HG02943 (cell line): Measurements from ENCODE around the gene TIMM50.
"Not testable (repeated sequence)": the region's sequence is repeated elsewhere in the genome, so short reads cannot be mapped to it uniquely, and the experiment has no call there.

Experiments used
- ATAC-seq: cut with Tn5 transposase; IDR thresholded peaks from one replicate; pipeline ENCODE4 v1.9.1; 2021; ENCODE audit warnings: mild to moderate bottlenecking, low read depth, moderate library complexity; ENCODE audit not compliant: unreplicated experiment

Gene TIMM50

DNA sequence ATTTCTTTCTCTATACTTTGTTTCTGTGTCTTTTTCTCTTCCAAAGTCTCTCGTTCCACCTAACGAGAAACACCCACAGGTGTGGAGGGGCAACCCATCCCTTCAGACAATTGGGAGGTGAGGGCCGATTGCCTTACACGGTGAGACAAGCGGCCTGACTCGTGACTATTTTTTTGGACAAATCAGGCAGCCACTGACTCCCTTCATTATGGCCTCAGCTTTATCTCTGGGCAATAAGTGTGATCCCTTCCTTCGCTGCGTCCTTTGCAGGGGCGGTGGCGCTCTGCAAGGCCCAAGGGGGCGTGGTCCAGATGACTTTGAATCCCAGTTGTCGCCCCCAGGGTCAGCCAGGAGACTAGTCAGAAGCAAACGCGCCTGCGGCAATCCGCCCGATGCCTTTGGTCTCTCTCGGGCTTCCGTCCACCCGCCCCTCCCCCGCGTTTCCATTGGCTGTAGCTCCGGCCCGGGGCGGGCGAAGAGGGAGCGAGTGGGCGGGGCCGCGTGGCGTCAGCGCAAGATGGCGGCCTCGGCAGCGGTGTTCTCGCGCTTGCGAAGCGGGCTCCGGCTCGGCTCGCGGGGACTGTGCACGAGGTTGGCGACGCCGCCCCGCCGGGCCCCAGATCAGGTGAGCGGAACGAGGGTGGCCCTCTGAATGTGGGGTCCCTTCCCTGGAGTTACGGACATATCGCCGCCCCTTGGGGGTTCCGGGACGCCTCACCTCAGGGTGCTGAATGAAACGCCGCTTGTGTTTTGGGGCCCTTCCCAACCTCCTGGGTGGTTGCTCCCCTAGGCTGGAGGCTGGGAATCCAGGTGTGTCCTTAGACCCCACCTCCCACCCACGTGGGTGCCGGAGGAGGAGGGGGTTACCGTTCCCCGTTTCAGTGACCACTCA lies at the start of gene TIMM50:
TSS of gene TIMM50 (plus strand) at position 502 of the 892 bp plus-strand sequence. CDS start at position 518, 16 bp downstream.
- peak; percentile 84 for ATAC-seq

DNA sequence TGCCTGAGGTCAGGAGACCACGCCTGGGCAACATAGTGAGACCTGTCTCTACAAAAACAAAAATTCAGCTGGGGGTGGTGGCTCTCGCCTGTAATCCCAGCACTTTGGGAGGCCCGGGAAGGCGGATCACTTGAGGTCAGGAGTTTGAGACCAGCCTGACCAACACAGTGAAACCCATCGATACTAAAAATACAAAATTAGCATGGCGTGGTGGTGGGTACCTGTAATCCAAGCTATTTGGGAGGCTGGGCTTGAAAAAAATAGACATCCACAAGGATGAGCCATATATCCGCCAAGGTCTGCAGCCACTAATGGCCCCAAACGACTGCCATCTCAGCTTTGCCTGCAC lies 48.0 kb upstream of the TIMM50 start:
- no peak for ATAC-seq

DNA sequence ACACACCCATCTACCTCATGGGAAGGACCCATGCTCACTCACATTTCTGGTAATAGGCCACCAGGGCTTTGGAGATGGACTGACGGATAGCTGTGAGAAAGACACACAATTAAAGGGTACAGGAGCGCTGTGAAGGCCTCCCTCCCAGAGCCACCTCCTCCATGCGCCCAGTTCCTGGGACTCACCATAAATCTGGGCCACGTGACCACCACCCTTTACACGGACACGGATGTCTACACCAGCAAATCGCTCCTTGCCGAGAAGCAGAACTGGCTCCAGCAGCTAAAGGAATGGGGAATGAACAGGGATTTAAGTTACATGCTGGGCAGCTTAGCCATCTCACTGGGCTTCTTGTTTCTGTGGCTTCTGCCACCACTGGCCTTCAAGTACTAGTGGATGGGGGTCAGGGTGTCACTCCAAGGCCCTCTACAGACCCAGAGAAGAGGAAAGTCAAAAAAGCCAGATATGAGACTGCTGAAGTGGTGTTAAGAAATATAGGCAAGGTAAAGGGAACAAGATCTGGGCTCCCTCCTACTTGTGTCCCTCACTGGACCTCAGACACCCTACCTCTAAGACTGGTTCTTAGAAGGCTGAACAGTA lies 47.1 kb upstream of the TIMM50 start:
- ATAC-seq: no peak

DNA sequence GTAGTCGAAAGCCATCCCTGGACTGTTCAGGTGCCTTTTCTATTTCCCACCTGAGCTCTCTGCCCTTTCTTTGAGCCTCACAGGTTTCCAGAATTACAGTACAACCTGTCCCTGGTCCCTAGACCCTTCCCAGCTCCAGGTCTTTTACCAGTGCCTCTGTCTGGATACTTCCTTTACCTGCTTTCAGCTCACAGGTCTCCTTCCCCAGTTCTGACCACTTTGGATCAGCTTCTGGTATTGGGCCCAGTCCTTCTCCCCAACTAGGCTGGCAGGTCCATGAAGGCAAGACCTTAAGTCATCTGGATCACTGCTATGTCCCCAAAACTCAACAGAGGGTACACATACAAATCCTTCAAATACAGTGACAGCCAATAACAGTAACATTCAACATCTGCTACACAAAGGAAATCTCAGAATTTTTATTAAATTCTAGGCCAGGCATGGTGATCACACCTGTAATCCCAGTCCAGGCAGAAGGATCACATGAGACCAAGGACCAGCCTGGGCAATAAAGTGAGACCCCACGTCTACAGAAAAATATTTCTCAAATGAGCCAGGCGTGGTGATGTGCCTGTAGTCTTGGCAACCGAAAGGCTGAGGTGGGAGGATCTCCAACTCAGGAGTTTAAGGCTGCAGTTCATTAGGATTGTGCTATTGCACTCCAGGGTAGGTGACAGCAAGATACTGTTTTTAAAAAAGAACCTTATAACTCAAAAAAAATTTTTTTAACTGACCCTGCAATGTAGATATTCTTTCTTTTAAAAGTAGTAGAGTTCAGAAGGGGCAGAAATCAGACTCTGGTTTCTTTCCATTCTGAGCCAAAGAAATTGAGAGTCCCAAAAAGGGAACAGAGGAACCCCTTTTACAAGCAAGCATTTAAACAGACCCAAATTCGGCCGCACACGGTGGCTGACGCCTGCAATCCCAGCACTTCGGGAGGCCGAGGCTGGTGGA lies 46.2 kb upstream of the TIMM50 start:
- no peak for ATAC-seq

DNA sequence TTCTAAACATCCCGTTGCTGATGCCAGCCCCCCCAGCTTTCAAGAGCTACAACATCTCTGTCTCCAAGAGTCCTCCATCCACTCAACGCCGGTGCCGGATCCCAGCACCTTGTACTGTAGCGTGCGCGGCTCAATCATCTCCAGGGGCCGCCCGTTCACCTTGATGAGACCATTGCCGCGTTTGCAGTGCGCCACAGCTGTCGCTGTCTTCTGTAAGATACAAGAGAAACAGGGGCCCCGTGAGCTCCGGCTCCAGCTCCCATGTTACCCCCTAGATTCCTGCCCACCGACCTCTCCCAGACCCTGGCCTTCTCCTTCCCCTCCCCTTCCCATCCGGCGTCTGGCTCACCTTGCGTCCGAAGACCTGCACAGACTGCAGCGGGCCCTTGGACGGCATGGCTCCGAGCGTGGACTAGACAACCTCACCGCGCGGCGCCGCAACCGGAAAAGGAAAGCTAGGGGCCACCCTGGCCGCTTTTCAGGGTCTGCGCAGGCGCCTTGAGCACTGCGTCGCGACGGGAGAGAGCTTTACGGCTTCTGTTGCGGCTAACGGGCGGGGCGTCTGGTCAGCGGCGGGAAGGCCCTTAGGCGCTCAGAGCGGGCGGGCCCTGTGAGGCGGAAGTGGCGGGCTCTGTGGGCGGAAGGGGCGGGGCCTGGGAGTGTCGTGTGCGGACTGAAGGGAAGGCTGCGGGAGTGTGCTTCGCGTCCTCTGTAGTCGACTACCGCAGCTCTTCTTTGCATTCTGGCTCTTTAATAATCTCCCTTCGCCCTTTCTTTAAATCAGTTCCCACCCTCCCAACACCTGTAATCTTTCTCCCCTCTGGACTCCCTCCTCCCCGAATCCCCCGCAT lies 44.9 kb upstream of the TIMM50 start, which contains the start of gene RPS16:
TSS of gene RPS16 (minus strand) at position 451 of the 851 bp plus-strand sequence. CDS start at position 397, 54 bp downstream.
- peak; percentile 72 for ATAC-seq

DNA sequence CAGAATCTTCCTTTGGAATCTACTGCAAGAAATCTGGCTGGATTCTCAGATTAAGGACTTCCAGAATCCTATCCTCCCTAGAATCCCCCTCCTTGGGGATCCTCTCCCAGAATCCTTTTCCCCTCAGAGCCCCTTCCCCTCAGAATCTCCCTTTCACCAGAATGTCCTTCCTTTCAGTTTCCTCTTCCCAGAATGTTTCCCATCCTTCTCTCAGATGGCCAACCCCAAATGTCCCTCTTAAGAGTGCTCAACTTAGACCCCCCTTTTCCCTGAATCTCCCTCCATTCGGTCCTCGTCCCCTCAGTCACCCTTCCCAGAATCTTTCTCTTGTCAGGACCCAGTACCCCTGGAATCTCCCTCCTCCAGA lies 44.3 kb upstream of the TIMM50 start:
- ATAC-seq: no peak

DNA sequence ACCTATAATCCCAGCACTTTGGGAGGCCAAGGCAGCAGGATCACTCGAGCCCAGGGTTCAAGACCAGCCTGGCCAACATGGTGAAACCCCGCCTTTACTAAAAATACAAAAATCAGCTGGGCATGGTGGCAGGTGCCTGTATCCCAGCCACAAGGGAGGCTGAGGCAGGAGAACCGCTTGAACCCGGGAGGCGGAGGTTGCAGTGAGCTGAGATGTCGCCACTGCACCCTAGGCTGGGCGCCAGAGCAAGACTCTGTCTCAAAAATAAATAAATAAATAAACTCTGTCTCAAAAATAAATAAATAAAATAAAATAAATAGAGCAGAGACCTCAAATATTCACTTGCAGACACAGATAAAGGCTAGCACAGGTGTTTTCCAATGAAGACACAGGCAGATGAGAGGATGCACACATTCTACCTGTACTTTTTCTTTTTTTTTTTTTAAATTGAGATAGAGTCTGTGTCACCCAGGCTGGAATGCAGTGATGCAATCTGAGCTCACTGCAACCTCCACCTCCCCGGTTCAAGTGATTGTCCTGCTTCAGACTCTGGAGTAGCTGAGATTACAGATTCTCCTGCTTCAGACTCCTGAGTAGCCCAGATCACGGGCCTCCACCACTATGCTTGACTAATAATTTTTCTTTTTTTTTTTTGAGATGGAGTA lies 42.2 kb upstream of the TIMM50 start:
- no peak for ATAC-seq

DNA sequence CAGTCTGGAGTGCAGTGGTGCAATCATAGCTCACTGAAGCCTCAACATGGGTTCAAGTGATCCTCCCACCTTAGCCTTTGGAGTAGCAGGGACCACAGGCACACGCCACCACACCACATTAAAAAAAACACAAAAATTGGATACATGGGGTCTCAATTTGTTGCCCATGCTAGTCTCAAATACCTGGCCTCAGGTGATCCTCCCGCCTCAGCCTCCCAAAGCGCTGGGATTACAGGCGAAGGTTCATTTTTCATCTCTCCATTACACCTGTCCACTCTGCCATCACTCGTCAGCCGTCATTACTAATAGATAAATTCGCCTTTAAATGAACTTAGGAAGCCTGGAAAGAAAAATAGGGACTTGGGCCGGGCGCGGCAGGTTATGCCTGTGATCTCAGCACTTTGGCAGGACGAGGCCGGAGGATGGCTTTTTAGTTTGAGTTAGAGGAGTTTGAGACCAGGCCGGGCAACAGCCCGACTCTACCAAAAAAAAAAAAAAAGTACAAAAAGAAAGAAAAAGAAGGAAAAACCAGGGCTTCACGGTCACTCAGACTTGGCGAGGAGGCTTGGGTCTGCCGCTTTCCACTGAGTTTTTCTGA lies 35.9 kb upstream of the TIMM50 start:
- ATAC-seq: no peak

DNA sequence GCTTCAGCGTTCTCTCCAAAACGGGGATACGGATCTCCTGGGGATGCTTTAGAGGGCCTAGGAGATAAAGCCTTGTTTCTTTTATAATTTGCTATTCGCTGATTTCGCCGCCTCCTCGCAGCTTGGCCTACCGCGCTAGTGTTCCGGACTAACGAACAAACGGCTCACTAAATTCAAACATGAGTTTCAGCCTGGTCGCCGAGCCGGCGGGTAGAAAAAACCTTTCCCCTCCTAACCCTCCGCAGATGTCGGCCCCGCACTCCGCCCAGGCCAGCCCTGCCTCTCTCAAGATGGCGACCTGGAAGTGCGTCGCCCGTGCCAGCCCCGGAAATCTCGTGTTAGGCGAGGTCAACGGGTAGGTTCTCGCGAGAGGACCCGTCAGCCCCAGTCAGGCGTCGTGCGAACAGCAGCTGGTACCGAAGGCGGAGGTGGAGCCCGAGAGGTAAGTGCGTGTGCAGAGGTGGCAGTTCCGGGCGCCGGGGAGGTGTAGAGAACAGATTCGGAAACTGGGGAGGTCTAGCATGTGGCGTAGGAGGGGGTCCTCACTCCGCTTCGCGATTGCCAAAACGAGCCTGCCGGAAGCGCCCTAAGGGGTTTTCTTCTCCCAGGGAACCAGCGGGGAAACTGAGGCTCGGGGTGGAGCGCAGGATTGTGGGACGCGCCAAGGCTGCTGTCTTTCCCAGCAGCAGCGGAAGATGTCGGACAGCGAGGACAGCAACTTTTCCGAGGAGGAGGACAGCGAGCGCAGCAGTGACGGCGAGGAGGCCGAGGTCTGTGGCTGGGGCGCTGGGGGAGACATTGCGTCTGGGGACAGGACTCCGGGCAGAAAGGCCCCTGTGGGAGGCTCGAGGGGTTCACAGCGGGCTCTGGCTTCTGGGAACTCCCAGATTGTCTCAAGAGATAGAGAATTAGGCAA lies 35.2 kb upstream of the TIMM50 start, which contains the start of gene SUPT5H:
TSS of gene SUPT5H (plus strand) at position 387 of the 916 bp plus-strand sequence. CDS start at position 696, 309 bp downstream.
- peak; percentile 66 for ATAC-seq

DNA sequence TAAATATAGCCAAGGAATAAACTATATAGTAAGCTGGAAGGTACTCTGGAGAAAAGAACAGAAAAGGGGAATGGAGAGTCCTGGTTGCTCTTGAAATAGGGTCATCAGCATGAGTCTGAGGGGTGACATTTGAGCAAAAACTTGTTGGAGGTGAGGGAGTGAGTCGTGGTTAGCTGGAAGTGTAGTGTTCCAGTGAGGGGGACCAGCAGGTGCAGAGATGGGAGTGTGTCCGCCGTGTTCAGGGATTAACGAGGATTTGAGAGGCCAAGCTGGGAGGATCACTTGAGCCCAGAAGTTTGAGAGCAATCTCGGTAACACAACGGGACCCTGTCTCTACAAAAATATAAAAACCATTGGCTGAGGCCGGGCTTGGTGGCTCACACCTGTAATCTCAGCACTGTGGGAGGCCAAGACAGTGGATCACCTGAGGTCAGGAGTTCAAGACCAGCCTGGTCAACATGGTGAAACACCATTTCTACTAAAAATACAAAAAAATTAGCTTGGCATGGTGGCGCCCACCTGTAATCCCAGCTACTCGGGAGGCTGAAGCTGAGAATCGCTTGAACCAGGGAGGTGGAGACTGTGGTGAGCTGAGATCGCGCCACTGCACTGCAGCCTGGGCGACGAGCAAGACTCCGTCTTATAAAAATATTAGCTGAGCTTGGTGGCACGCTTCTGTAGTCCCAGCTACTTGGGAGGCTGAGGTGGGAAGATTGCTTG lies 34.1 kb upstream of the TIMM50 start:
- no peak for ATAC-seq

DNA sequence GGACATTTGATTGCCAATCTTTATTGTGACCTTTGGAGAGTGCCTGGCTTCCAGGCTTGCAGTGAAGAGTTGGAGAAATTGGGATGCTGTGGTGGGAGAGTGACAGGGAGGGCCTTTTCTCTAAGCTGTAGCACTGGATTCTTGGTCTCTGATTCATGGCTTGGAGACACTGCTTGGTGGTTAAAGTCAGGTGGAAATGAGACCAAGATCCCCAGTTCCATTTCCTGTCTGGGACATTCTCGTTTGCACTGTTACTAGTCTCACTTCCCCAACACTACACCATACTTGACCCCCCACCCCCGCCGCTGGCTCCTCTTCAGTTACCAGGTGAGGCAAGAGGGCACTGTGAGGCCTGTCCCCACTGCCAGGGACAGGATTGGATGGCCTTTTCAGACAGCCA lies 32.4 kb upstream of the TIMM50 start:
- ATAC-seq: no peak

DNA sequence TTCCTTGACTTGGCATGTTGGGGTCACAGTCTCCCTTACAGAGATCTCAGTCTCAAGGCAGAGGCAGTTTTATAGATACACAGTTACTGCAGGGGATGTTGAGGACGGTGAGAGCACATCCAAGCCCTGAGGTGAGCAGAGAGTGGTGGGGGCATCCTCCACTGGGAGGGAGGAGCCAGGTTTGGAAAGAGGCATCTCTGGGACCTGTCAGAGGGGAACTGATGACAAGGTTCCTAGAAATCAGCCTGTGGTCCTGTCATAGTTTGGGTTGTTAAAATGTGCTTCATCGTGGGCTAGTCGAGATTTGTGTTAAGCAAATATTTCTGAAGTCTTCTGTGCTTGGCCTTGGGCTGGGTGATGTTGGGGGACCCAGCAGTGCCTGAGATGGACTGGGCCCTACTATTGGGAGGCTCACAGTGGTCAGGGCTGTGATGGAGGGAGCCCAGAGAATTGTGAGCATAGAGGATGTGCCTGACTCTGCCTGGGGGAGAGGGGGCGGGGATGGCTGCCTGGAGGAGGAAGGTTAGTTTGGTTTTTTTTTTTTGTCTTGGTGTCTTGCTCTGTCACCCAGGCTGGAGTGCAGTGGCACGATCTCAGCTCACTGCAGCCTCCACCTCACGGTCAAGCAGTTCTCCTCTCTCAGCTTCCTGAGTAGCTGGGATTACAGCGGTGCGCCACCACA lies 31.4 kb upstream of the TIMM50 start:
- no peak for ATAC-seq

DNA sequence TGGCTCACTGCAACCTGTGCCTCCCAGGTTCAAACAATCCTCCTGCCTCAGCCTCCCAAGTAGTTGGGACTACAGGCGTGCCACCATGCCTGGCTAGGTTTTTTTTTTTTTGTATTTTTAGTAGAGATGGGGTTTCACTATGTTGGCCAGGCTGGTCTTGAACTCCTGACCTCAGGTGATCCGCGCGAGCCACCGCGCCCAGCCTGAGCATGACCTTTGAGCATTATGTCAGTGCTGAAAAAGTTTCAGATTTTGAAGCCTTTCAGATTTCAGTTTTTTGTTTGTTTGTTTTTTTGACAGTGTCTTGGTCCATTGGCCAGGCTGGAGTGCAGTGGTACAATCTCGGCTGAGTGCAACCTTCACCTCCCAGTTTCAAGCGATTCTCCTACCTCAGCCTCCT lies 29.4 kb upstream of the TIMM50 start:
- not testable (repeated sequence) for ATAC-seq

DNA sequence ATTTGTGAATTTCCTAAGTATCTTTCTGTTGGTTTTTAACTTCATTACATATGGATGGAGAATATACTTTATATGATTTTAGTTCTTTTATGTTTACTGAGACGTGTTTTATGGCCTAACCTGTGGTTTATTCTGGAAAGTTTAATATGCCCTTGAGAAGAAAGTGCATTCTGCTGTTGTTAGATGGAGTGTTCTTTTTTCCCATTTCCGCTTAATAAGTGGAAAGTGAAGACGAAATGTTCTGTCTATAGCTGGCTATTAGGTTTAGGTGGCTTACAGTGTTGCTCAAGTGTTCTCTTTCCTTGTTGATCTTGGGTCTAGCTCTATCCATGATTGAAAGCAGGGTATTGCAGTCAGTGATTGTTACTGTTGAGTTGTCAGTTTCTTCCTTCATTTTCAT lies 17.2 kb upstream of the TIMM50 start:
- no peak for ATAC-seq

DNA sequence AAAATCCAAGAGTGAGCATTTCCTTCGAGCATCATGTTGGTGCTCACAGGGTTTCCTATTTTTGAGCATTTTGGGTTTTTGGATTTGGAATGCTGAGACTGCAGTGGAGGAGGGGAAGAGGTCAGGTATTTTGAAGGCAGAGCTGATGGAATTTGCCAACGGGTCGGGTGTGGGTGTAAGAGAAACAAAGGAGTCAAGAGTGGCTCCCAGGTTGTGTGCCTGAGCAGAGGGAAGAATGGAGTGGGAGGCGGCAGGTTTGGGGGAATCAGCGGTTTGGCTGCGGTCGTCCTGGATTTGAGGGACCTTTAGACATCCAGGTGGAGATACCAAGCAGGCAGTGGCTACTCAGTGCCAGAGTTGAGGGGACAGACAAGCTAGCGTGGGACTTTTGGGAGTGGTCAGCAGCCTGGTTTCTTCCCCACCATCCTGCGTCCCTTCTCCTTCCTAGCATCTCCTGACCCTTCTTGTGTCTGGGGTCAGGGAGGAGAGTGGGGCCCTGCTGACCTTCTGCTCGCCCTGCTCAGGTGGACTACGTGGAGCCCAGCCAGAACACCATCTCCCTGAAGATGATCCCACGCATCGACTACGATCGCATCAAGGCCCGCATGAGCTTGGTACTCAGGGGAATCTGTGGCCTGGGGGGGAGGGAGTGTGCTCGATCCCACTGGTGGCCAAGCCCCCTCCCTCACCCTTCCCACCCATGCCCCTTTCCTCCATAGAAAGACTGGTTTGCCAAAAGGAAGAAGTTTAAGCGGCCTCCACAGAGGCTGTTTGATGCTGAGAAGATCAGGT lies 14.5 kb upstream of the TIMM50 start:
- no peak for ATAC-seq

DNA sequence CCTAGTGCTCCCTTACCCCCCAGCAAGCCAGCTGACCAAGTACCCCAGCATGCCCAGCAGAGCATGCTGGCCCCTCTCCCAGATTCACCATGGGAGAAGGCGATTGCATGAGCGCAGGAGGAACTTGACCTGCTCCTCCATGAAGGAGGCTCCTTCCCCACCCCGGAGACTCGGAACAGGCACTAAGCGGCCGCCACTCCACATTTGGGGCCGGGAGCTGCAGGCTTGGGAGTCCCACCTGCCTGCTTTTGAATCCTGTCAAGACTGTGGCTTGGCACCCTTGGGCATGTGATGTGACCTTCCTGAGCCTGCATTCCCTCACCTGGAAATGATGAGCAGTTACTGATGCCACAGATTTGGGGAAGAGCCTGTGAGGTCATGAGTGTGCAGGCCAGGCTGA lies 12.7 kb upstream of the TIMM50 start:
- ATAC-seq: no peak
